HTERT RPE-1 (cell line): ENCODE measurements around the gene IKZF3.
"Not testable (repeated sequence)": the region's sequence is repeated elsewhere in the genome, so short reads cannot be mapped to it uniquely, and the experiment has no call there.

Experiments used
- in situ Hi-C: fragments of 300-500 bp; cut with MboI; formaldehyde crosslinking; loops from 4 replicates; pipeline ENCODE4 v1.14.3; 2020; ENCODE audit warnings: low sequenced_read_pairs

IKZF3 gene

GRCh38 chr17:39782481-39782880, 81.6 kb downstream of the IKZF3 start:
- in situ Hi-C loops = no loop called here

GRCh38 chr17:39781861-39782213, 82.3 kb downstream of the IKZF3 start:
- in situ Hi-C loops = no loop called here

GRCh38 chr17:39781031-39781860, 82.9 kb downstream of the IKZF3 start:
- in situ Hi-C loops = no loop called here

GRCh38 chr17:39777534-39778365, 86.4 kb downstream of the IKZF3 start:
- in situ Hi-C loops = no loop called here

GRCh38 chr17:39776252-39776651, 87.9 kb downstream of the IKZF3 start:
- in situ Hi-C loops = no loop called here

- in situ Hi-C loops = no loop called here
Measured at GRCh38 chr17:39775031-39775430, 89.1 kb downstream of the IKZF3 start.

- in situ Hi-C loops = no loop called here
Measured at GRCh38 chr17:39774047-39774446, 90.1 kb downstream of the IKZF3 start.

GRCh38 chr17:39772987-39773934, 90.9 kb downstream of the IKZF3 start:
- in situ Hi-C loops = no loop called here

- in situ Hi-C loops = no loop called here
Measured at GRCh38 chr17:39772415-39772814, 91.7 kb downstream of the IKZF3 start.

GRCh38 chr17:39769974-39770587, 94.0 kb downstream of the IKZF3 start:
- in situ Hi-C loops = no loop called here

GRCh38 chr17:39767147-39767546, 97.0 kb downstream of the IKZF3 start:
- in situ Hi-C loops = no loop called here

- in situ Hi-C loops = no loop called here
Measured at GRCh38 chr17:39765766-39766165, 98.3 kb downstream of the IKZF3 start.

GRCh38 chr17:39765175-39765574, 98.9 kb downstream of the IKZF3 start:
- in situ Hi-C loops = no loop called here

- in situ Hi-C loops = not testable (repeated sequence)
Measured at GRCh38 chr17:39764171-39764570, 99.9 kb downstream of the IKZF3 start.

- in situ Hi-C loops = no loop called here
Measured at GRCh38 chr17:39763051-39763820, 100.9 kb downstream of the IKZF3 start.

GRCh38 chr17:39761861-39762496, 102.1 kb downstream of the IKZF3 start:
- in situ Hi-C loops = no loop called here

- in situ Hi-C loops = no loop called here
Measured at GRCh38 chr17:39759204-39759603, 104.9 kb downstream of the IKZF3 start.

GRCh38 chr17:39757931-39758873, 105.9 kb downstream of the IKZF3 start:
- in situ Hi-C loops = no loop called here
